NB4 (cell line): ENCODE measurements around the gene CTIF.

Experiments
- CTCF ChIP-seq: IDR thresholded peaks from one replicate; pipeline ENCODE4 v1.5.1; 2012; ENCODE audit warnings: low read depth, low read length
- MAX ChIP-seq: IDR thresholded peaks from 2 replicates; pipeline ENCODE4 v1.6.1; 2011; ENCODE audit warnings: low read depth, low read length
- POLR2A ChIP-seq: IDR thresholded peaks from 2 replicates; pipeline ENCODE4 v1.6.1; 2011; ENCODE audit warnings: mild to moderate bottlenecking; ENCODE audit not compliant: insufficient read length; ENCODE audit errors: extremely low read depth

GRCh38 chr18:48592540-48593171, 53.8 kb downstream of the CTIF start:
- no peak for TF ChIP-seq CTCF
- TF ChIP-seq POLR2A: no peak
- no peak for TF ChIP-seq MAX
